Endothelial cell of umbilical vein (primary cell): ENCODE data around the gene OPA3. TPM values are rescaled to one million over a fixed set of nuclear protein-coding genes. Genes with fewer than 3 reads are reported as not detected.

Experiments
- BruUV-seq: library from RNA; stranded (reverse); fragments of 400-500 nt; replicated peaks from 2 replicates; lab custom pipeline; 2021; lab: Mats Ljungman, UMichigan
- CTCF ChIA-PET: fragments of 300-600, 350-600 bp; sonication (Branson Sonifier 250); formaldehyde crosslinking; loops from one replicate; lab custom pipeline; 2021; ENCODE audit warnings: antibody characterized with exemption, inconsistent platforms; lab: Charles Lee
- POLR2A ChIA-PET: fragments of 300-600, 350-600 bp; sonication (Branson Sonifier 250); formaldehyde crosslinking; loops from one replicate; lab custom pipeline; 2021; ENCODE audit warnings: antibody characterized with exemption, inconsistent platforms; lab: Charles Lee
- DNase-seq: peaks from one replicate; pipeline ENCODE4 v3.0.0-alpha.2; 2011; ENCODE audit warnings: low read depth, low spot score
- FAIRE-seq: peaks from 2 replicates; lab custom pipeline; 2011; peaks lifted over from hg19 to GRCh38; lab: Jason Lieb, UNC
- H2AFZ ChIP-seq: 2 replicates; pipeline ENCODE4 v1.6.0; 2012; ENCODE audit warnings: low read depth, low read length, control low read depth, inconsistent platforms
- H3K27ac ChIP-seq: 2 replicates; pipeline ENCODE4 v1.5.1; 2011; ENCODE audit warnings: low read depth, mild to moderate bottlenecking, control low read depth, low read length, moderate library complexity; ENCODE audit not compliant: insufficient read depth
- H3K27me3 ChIP-seq, 2 experiments: 2 replicates each; pipeline versions ENCODE4 v1.6.0 to v1.6.1; 2011; ENCODE audit warnings: low read length in 2 of 2, mixed read lengths in 1 of 2; ENCODE audit not compliant: control insufficient read depth in 2 of 2, insufficient read depth in 2 of 2
- H3K36me3 ChIP-seq, 2 experiments: 2 replicates in 1 of 2; 3 replicates in 1 of 2; pipeline ENCODE4 v1.5.1; 2011; ENCODE audit warnings: low read length in 2 of 2, mild to moderate bottlenecking in 1 of 2, moderate library complexity in 1 of 2; ENCODE audit not compliant: control insufficient read depth in 2 of 2, insufficient read depth in 2 of 2; ENCODE audit errors: extremely low read depth in 1 of 2
- H3K4me1 ChIP-seq: 3 replicates; pipeline ENCODE4 v1.5.1; 2011; ENCODE audit warnings: mild to moderate bottlenecking, low read length; ENCODE audit not compliant: control insufficient read depth, insufficient read depth; ENCODE audit errors: extremely low read depth
- H3K4me2 ChIP-seq: 2 replicates; pipeline ENCODE4 v1.6.1; 2011; ENCODE audit warnings: low read length, control low read depth, mixed read lengths; ENCODE audit not compliant: insufficient read depth
- H3K4me3 ChIP-seq, 3 experiments: fragments of 200-600 bp in 1 of 3; sonication (generic), shearing (Covaris generic) in 1 of 3; replicated peaks in 1 of 3; 2 replicates each; pipeline ENCODE4 v1.5.1; 2011 to 2016; ENCODE audit warnings: control low read depth in 3 of 3, low read length in 3 of 3, mild to moderate bottlenecking in 2 of 3, inconsistent platforms in 1 of 3, low read depth in 1 of 3, moderate library complexity in 1 of 3; ENCODE audit not compliant: insufficient read depth in 1 of 3
- H3K79me2 ChIP-seq: 2 replicates; pipeline ENCODE4 v1.6.0; 2012; ENCODE audit warnings: low read length, inconsistent platforms; ENCODE audit not compliant: control insufficient read depth, insufficient read depth
- H3K9ac ChIP-seq: replicated peaks from 2 replicates; pipeline ENCODE3; 2011; ENCODE audit warnings: low read length, control low read depth; ENCODE audit not compliant: insufficient read depth; ENCODE audit errors: extremely low read depth
- H3K9me1 ChIP-seq: replicated peaks from 3 replicates; pipeline ENCODE4 v1.6.0; 2011; ENCODE audit warnings: mild to moderate bottlenecking, low read length; ENCODE audit not compliant: control insufficient read depth, insufficient read depth; ENCODE audit errors: extremely low read depth
- H3K9me3 ChIP-seq: replicated peaks from 2 replicates; pipeline ENCODE4 v1.5.1; 2012; ENCODE audit warnings: low read length, inconsistent platforms; ENCODE audit not compliant: control insufficient read depth, insufficient read depth
- H4K20me1 ChIP-seq: replicated peaks from 2 replicates; pipeline ENCODE3; 2011; ENCODE audit warnings: mild to moderate bottlenecking, low read length; ENCODE audit not compliant: control insufficient read depth, insufficient read depth; ENCODE audit errors: extremely low read depth
- CTCF ChIP-seq, 2 donors: IDR thresholded peaks; 1 replicate in 1 of 2; 2 replicates in 1 of 2; pipeline ENCODE4 v1.5.1; 2011; ENCODE audit warnings: low read length in 2 of 2, mild to moderate bottlenecking in 2 of 2, moderate library complexity in 2 of 2, control low read depth in 1 of 2, inconsistent platforms in 1 of 2, low read depth in 1 of 2; ENCODE audit not compliant: insufficient read depth in 1 of 2; ENCODE audit errors: extremely low read depth in 1 of 2
- EZH2 ChIP-seq: IDR thresholded peaks from 2 replicates; pipeline ENCODE4 v1.6.1; 2012; ENCODE audit warnings: borderline replicate concordance, low read depth, mild to moderate bottlenecking, moderate library complexity, low read length, inconsistent platforms; ENCODE audit not compliant: severe bottlenecking
- FOS ChIP-seq: IDR thresholded peaks from 2 replicates; pipeline ENCODE4 v1.6.1; 2011; ENCODE audit warnings: mild to moderate bottlenecking, low read length, moderate library complexity, borderline replicate concordance; ENCODE audit not compliant: insufficient read depth
- GATA2 ChIP-seq: IDR thresholded peaks from 2 replicates; pipeline ENCODE4 v1.7.0; 2011; ENCODE audit warnings: low read depth, mild to moderate bottlenecking, moderate library complexity, mixed read lengths, low read length; ENCODE audit not compliant: insufficient read length, insufficient read depth
- JUN ChIP-seq: IDR thresholded peaks from 2 replicates; pipeline ENCODE4 v1.6.1; 2011; ENCODE audit warnings: borderline replicate concordance, low read depth; ENCODE audit not compliant: insufficient read length, insufficient read depth
- MYC ChIP-seq: IDR thresholded peaks from one replicate; pipeline ENCODE4 v1.6.1; 2011; ENCODE audit warnings: mild to moderate bottlenecking, low read depth, low read length
- POLR2A ChIP-seq: IDR thresholded peaks from 2 replicates; pipeline ENCODE4 v1.6.1; 2012; ENCODE audit warnings: low read depth, mild to moderate bottlenecking, control low read depth, low read length
- POLR2AphosphoS5 ChIP-seq: IDR thresholded peaks from 2 replicates; pipeline ENCODE4 v1.6.1; 2012; ENCODE audit warnings: low read depth, mild to moderate bottlenecking, control low read depth, low read length, moderate library complexity; ENCODE audit not compliant: insufficient read depth
- dilution Hi-C: fragments of 300-500 bp; cut with MboI; formaldehyde crosslinking; loops from one replicate; pipeline ENCODE4 v1.15.0; 2019; ENCODE audit warnings: low sequenced_read_pairs; ENCODE audit not compliant: extremely low pct_ligation_motif_present
- intact Hi-C: fragments of 100-400 bp; cut with micrococcal nuclease; formaldehyde crosslinking; loops from one replicate; pipeline ENCODE4 v1.10.0; 2022
- polyA plus RNA-seq, 4 experiments: library from polyadenylated mRNA; depleted of rRNA in 3 of 4; stranded (reverse) in 3 of 4; unstranded in 1 of 4; fragments of >200 nt; gene quantifications; 2 replicates each; pipeline versions ENCODE4 v1.2.1 to v1.2.3, GENCODE V29; 2011 to 2012; ENCODE audit warnings: missing spikeins in 1 of 4
- total RNA-seq: library from RNA; stranded (reverse); gene quantifications from 2 replicates; pipeline ENCODE4 v1.2.3, GENCODE V29; 2021
- TF ChIP-seq, protein P1 (sequence below): IDR thresholded peaks from 2 replicates; pipeline ENCODE4 v1.6.1; 2011; ENCODE audit not compliant: insufficient read depth, insufficient read length

Gene OPA3
- total and polyA plus RNA-seq, 2 donors (not counting 3 experiments of a cell fraction or from before 2014, with no cell fraction given): 15.4 to 16.0 TPM

DNA sequence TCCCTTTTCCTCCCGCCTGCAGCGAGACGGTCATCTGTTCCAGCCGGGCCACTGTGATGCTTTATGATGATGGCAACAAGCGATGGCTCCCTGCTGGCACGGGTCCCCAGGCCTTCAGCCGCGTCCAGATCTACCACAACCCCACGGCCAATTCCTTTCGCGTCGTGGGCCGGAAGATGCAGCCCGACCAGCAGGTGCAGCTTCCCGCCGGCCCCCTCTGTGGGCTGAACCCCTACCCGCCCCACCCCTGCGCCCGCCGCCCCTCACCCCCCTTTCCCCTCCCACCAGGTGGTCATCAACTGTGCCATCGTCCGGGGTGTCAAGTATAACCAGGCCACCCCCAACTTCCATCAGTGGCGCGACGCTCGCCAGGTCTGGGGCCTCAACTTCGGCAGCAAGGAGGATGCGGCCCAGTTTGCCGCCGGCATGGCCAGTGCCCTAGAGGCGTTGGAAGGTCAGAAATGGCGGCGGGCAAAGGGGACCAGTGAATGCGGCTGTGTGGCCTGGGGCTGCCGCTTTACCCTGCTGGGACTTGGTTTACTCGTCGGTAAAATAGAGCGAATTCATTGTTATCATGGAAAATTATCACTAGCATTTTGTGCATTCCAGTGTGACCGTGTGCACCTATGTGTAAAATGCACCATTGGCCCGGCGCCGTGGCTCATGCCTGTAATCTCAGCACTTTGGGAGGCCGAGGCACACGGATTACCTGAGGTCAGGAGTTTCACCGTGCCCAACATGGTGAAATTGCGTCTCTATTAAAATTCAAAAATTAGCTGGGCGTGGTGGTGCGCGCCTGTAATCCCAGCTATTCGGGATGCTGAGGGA lies 66.7 kb downstream of the OPA3 start:
- Histone ChIP-seq H3K4me2 (no peak overlapping the region), H4K20me1 (no peaks in the 10 kb centered on the region), H3K9me1 (no peaks in the 10 kb centered on the region), H3K4me1 (peaks cover 20% of the 10 kb centered on the region), H3K79me2 (peaks cover 46% of the 10 kb centered on the region), H3K27me3 (no peaks in the 10 kb centered on the region), H3K9ac (no peak overlapping the region), H3K27ac (no peak overlapping the region), H2AFZ (no peak overlapping the region), H3K4me3 (no peak overlapping the region), H3K36me3 (peaks cover 11 to 18% of the 10 kb centered on the region in 2 experiments), H3K9me3 (no peaks in the 10 kb centered on the region)
- DNase-seq (no peak), FAIRE-seq (no peak)
- dilution Hi-C loops (no loop called here), intact Hi-C loops (no loop called here)
- CTCF ChIA-PET: interaction anchor here (0.9 to 1.3 kb wide), 2 partner anchors 41 to 79 kb away, joined by 3 to 4 read pairs; no protein-coding TSS in a partner anchor
- no TSS peak for BruUV-seq
- POLR2A ChIA-PET: no interaction called here
- no peak for TF ChIP-seq JUN
- TF ChIP-seq POLR2AphosphoS5: no peak

- Histone ChIP-seq H3K9ac (no peak overlapping the region), H2AFZ (no peak overlapping the region), H3K36me3 (peaks cover 8 to 18% of the 10 kb centered on the region in 2 experiments), H3K4me1 (peaks cover 20% of the 10 kb centered on the region), H3K4me2 (no peak overlapping the region), H4K20me1 (no peaks in the 10 kb centered on the region), H3K27me3 (no peaks in the 10 kb centered on the region), H3K9me1 (no peaks in the 10 kb centered on the region), H3K4me3 (no peak overlapping the region), H3K27ac (no peak overlapping the region), H3K79me2 (peaks cover 51% of the 10 kb centered on the region), H3K9me3 (no peaks in the 10 kb centered on the region)
- TF ChIP-seq POLR2AphosphoS5 (no peak), MYC (no peak), GATA2 (no peak), CTCF (IDR thresholded peaks at IDR 0.05; ENCODE audit: extremely low read depth in 1 of 2, insufficient read depth in 1 of 2, low read depth in 1 of 2, low read length in 2 of 2) (no peak), POLR2A (no peak), FOS (no peak), EZH2 (no peak), JUN (no peak)
- TF ChIP-seq, protein P1, sequence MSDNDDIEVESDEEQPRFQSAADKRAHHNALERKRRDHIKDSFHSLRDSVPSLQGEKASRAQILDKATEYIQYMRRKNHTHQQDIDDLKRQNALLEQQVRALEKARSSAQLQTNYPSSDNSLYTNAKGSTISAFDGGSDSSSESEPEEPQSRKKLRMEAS: no peak
- POLR2A ChIA-PET: no interaction called here
- intact Hi-C loops (no loop called here), dilution Hi-C loops (no loop called here)
- FAIRE-seq (no peak), DNase-seq (no peak)
- BruUV-seq: no TSS peak
- CTCF ChIA-PET: no interaction called here
These were observed 67.4 kb downstream of the OPA3 start for GRCh38 chr19:45517238-45517637.
